GM21825 (cell line): Measurements from ENCODE around the gene CHST8.
A peak's percentile ranks its signal among the peaks of the same experiment; 100 is the strongest.
"Not testable (repeated sequence)": the region's sequence is repeated elsewhere in the genome, so short reads cannot be mapped to it uniquely, and the experiment has no call there.

Source experiments
- ATAC-seq: cut with Tn5 transposase; IDR thresholded peaks from one replicate; pipeline ENCODE4 v1.9.1; 2021; ENCODE audit warnings: mild to moderate bottlenecking, moderate library complexity; ENCODE audit not compliant: unreplicated experiment

Gene CHST8

DNA sequence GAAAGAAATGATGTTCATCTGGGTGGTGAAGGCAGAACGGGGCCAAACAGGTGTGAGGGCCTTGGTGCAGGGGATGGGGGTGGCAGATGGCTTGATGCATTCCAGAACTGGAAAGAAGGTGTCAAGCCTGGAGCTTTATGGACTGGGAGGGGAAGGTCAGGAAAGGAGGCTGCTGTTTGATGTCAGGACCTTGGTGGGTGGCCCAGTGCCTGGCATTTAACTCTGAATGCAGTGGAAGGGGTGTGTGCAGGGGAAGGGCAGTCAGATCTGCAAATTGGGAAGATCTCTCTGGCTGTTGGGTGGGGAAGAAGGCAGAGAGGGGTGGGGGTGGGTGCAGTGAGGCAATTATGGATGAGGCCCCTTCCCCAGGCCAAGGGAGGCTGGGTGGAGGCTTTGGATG, 186.6 kb downstream of the CHST8 start:
- no peak for ATAC-seq

- no peak for ATAC-seq
These were observed 188.2 kb downstream of the CHST8 start for GRCh38 chr19:33809960-33810359.

GRCh38 chr19:33810821-33811220, 189.1 kb downstream of the CHST8 start:
- no peak for ATAC-seq

- ATAC-seq: no peak
These were observed 189.5 kb downstream of the CHST8 start for GRCh38 chr19:33811246-33811645.

DNA sequence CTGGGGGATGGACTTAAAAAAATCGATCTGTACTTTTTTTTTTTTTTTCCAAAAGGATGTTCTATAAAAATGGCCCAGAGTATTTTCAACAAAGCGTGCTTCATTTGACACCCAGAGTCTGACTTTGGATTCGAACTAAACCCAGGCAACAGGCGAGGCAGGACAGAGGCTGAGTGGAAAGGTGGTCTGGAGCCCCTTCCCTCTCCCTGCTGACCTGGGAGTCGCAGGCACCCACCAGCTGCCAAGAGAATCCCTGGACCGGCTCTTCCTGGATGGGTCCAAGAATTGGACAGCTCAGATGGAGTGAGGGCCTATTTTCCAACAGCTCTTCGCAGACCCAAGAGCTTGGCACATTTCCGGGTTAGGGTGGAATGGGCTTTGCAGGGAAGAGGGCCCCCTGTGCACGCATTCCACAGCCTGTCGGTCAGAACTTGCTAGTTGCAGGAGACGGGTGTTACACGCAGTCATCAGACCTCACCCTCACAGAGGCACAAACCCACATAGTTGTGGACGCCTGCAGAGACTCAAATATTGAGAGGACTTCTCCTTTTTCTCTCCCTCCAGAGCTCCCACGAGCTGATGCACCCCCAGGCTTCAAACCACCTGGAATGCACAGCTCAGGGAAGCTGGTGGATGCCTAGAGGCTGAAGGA, 190.1 kb downstream of the CHST8 start:
- ATAC-seq: no peak

GRCh38 chr19:33812388-33813330, 190.9 kb downstream of the CHST8 start:
- ATAC-seq: no peak

DNA sequence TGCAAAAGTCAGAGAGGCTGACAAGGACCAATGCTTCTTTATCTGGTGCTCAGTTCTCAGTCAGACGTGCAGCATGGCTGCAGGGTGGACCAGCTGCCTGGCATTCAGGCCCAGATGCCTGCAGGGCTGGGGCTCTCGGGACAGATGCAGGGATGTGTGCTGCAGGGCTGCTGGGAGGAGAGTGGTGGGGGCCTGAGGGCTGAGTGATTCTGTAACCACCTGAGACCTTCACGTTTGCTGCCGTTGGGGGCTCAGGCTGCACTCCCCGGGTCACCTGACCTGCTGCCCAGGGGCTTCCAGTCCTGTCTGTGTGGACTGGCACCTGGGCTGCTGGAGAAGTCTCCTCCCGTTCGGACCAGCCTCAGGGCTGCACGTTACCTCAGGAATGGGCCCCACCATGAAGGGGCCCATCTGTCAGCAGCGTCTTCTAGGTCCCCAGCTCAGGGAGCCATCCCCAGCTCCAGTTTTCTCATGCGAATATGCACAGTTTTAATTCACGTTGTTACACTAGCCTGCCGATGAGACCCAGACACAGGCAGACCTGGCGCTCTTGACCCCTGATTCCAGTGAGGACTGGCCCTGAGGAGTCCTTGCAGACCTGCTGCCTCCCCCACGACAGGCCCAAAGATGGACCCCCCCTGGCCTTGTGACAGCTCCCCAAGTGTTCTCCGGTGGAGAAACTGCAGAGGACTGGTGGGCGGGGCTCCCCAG, 191.8 kb downstream of the CHST8 start:
- no peak for ATAC-seq

DNA sequence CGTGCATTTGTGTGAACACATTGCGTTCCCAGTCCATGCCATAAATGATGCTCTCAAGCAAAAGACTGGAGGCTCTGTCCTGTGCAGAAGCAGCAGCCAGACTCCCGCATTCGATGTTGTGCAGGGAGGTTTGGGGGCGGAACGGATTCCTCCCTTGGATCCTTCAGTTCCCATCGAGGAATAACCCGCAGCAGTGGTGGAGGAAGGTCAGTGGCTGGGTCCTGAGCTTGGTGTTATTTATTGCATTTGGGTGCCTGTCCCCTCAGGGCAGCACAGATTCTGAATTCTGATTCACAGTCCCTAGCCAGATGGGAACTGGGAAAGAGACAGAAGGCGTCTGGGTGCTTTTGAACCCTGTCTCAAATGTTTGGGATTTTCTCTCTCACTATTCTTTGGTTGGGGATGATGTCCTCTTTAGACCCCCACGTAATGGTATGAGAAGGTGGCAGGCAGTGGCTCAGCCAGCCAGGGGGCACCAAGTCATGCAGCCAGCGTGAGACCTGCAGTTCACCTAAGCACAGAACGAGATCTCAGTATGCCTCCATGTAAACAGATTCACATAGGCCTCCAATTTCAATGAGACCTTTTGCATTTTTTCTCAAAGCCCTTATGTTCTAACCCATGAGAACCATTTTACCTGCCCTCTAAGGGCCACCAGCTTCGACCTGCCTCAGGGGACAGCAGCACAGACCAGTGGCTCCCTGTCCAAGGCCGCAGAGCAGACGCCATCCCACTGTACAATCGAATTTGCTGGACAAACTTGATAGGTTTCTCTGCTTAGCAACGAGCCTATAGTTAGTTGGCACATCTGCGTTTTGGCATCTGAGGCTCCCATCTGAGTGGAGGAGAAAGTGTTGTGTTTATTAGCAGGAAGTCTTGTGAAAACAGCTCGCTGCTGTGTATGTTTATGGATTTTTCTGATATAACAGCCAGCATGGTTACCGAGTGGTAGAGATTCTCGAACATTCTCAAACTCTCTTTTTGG, 192.7 kb downstream of the CHST8 start:
- ATAC-seq: no peak

GRCh38 chr19:33815380-33816340, 193.9 kb downstream of the CHST8 start:
- no peak for ATAC-seq

DNA sequence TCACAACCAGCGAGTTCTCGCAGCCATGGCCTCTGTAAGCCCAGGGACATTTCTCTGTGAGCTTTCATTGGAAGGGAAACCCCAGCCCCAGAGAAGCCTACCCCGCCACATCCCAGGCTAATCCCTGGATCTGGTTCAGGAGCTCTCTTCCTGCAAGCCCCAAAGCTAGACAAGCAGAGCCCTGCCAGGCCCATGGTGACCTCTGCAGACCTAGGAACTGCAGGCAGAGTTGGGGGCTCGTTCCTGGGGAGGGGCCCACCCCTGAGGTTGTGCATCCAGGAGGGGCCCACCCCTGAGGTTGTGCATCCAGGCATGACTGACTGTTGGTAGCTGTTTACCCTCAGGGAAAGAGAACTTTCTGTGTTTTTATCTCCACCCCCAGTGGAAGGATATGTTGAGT, 196.7 kb downstream of the CHST8 start:
- no peak for ATAC-seq

DNA sequence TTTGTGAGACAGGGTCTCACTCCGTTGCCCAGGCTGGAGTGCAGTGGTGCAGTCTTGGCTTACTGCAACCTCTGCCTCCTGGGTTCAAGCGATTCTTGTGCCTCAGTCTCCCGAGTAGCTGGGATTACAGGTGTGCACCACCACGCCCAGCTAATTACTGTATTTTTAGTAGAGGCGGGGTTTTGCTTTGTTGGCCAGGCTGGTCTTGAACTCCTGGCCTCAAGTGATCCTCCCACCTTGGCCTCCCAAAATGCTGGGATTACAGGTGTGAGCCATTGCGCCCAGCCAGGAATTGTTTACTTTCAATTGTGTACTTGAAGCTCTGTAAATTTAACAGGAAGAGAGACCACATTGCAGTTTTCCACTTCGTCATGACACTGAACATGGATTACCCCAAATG, 197.3 kb downstream of the CHST8 start:
- ATAC-seq: not testable (repeated sequence)

DNA sequence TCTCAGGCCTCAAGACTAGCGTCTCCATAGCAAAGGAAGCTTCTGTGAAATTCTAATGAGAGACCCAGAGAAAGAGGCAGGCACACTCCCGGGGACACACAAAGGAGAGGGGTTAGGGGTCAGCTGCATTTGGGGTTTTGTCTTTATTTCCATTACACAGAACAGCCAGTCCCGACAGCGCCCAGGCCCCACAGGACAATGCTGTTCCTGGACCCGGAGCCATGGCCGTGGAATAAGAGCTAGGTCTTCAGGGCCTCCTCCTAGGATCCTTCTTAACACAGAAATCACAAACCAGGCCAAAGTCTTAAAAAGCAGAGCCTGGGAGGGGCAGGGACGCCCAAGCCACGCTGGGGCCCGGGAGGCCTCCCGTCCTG, 197.7 kb downstream of the CHST8 start:
- ATAC-seq: no peak

DNA sequence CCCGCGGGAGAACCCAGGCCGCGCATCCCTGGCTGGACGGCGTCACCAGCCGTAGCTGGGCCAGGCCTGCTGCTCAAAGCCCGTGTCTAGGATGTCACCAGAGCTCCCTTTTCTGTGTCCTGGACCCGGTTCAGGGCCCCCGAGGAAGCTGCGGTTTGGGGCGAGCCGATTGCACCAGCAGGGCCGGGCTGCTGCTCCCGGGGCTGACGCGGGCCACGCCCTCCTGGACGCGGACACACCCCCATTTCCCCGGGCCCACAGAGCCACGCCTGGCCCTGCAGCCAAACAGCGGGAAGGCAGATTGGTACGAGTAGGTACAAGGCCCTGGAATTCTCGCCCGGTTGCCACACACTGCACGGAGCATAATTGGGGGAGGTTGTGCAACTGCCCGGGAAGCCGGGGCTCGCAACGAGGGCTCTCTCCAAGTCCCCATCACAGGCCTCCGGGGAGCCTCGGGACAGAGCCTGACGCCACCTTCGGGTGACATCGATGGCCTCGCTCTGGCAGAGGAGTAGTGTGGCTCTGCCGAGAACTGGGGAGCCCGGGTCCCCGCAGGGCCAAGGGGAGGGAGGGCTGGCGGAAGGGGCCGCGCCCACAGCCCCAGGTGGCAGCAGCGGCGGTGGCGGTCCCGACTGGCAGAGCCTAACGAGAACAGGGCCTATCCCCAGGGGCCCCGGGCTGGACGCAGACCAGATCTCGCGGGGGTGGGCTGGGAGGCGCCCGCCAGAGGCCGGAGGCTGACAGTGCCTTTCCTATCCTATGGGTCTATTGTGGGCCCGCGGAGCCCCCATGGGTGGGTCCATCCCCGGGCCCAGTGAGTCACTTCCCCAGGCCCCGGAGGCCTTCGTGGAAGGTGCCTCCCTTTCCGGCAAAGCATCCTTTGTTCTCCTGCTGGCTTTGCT, 198.4 kb downstream of the CHST8 start:
- ATAC-seq: peak; percentile 78

GRCh38 chr19:33821871-33822270, 200.1 kb downstream of the CHST8 start:
- ATAC-seq: no peak
